ENCODE data around the gene AHSA1. TPM values are rescaled to one million over a fixed set of nuclear protein-coding genes. Genes with fewer than 3 reads are reported as not detected.

AHSA1 gene
- total RNA-seq, 1 experiment from 2014 or later, result 190 TPM

GRCh38 chr14:77495334-77495733, 37.4 kb downstream of the AHSA1 start:
- H3K18ac ChIP-seq (ENCODE audit: insufficient read length, low read depth, low read length), result no peak overlapping the region
- H3K4me1 ChIP-seq (ENCODE audit: insufficient read depth, low read length), result no peaks in the 10 kb centered on the region
- H3K14ac ChIP-seq (ENCODE audit: insufficient read depth, low read length), result no peak overlapping the region
- no peaks in the 10 kb centered on the region for H3K79me1 ChIP-seq (ENCODE audit: insufficient read depth, low read depth, low read length, poor library complexity, severe bottlenecking)
- H4K91ac ChIP-seq (ENCODE audit: insufficient read length, low read depth, low read length), result no peak overlapping the region
- no CpG with 5 or more reads among the region's 7 CpGs for WGBS (ENCODE audit: extremely low coverage, insufficient read length, low lambda C conversion rate)
- H3K23me2 ChIP-seq (ENCODE audit: insufficient read length, low read depth, low read length, poor library complexity, severe bottlenecking), result peaks cover 6% of the 10 kb centered on the region
- H3K27ac Mint-ChIP-seq, result no peak overlapping the region
- peaks cover 46% of the 10 kb centered on the region for H3K27me3 Mint-ChIP-seq (ENCODE audit: low read depth)
- no peak overlapping the region for H4K5ac ChIP-seq (ENCODE audit: insufficient read length, low read depth, low read length)
- no peaks in the 10 kb centered on the region for H3K9me3 ChIP-seq (ENCODE audit: control insufficient read depth, low read depth, low read length)
- H3K4me1 Mint-ChIP-seq, result peaks cover 3 to 7% of the 10 kb centered on the region in 2 experiments
- H3K27ac ChIP-seq (ENCODE audit: insufficient read length, low read depth, low read length), result no peak overlapping the region
- no peaks in the 10 kb centered on the region for H3K79me2 ChIP-seq (ENCODE audit: insufficient read depth, low read length)
- no peak overlapping the region for H2AFZ ChIP-seq (ENCODE audit: low read length)
- H3K4ac ChIP-seq (ENCODE audit: low read depth, low read length), result no peak overlapping the region
- H3K4me2 ChIP-seq (ENCODE audit: insufficient read depth, insufficient read length, low read length), result no peak overlapping the region
- H3K9ac ChIP-seq (ENCODE audit: extremely low read depth, insufficient read length, low read length), result no peak overlapping the region
- no peak for DNase-seq
- H3K27me3 ChIP-seq (ENCODE audit: insufficient read depth, low read length), result peaks cover 21% of the 10 kb centered on the region
- H2BK15ac ChIP-seq (ENCODE audit: low read depth, low read length), result no peak overlapping the region
- no peak overlapping the region for H2AK5ac ChIP-seq (ENCODE audit: insufficient read length, low read length)
- no peaks in the 10 kb centered on the region for H4K20me1 ChIP-seq (ENCODE audit: control insufficient read depth, insufficient read depth, insufficient read length)
- no peak overlapping the region for H3K56ac ChIP-seq (ENCODE audit: insufficient read length, low read depth, low read length)
- H2BK20ac ChIP-seq (ENCODE audit: low read depth, low read length, poor library complexity, severe bottlenecking), result no peak overlapping the region
- no peak overlapping the region for H3K23ac ChIP-seq (ENCODE audit: insufficient read length, low read depth, low read length)
- H2BK120ac ChIP-seq (ENCODE audit: low read depth, low read length, poor library complexity, severe bottlenecking), result no peak overlapping the region
- no peak overlapping the region for H3K4me3 Mint-ChIP-seq
- H2BK12ac ChIP-seq (ENCODE audit: insufficient read length, low read depth, low read length), result no peak overlapping the region
- no peak overlapping the region for H3T11ph ChIP-seq (ENCODE audit: low read length)
- no peak for TF ChIP-seq CTCF (conservative IDR thresholded peaks at IDR 0.05)
- H2BK5ac ChIP-seq (ENCODE audit: insufficient read length, low read length), result no peak overlapping the region
- H4K8ac ChIP-seq (replicated peaks; ENCODE audit: insufficient read length, low read depth, low read length), result no peak overlapping the region
- no peaks in the 10 kb centered on the region for H3K9me3 Mint-ChIP-seq
- no peaks in the 10 kb centered on the region for H3K36me3 Mint-ChIP-seq (ENCODE audit: insufficient read depth in 1 of 3, low read depth in 3 of 3)
